Astrocyte of the cerebellum (primary cell): ENCODE measurements around the gene WDR7.

Source experiments
- DNase-seq: peaks from one replicate; pipeline ENCODE4 v3.0.0-alpha.2; 2011; ENCODE audit warnings: low read depth
- H3K4me3 ChIP-seq: 2 replicates; pipeline ENCODE4 v1.5.1; 2011; ENCODE audit warnings: mild to moderate bottlenecking, low read depth, low read length, moderate library complexity
- in situ Hi-C: cut with HindIII; loops from 2 replicates; pipeline ENCODE4 v1.10.0; 2017; ENCODE audit warnings: low sequenced_read_pairs
- TF ChIP-seq, protein P1 (sequence below): IDR thresholded peaks from 2 replicates; pipeline ENCODE4 v1.5.1; 2012; ENCODE audit warnings: low read length, low read depth, moderate library complexity, mild to moderate bottlenecking; ENCODE audit errors: missing control alignments

Gene WDR7

DNA sequence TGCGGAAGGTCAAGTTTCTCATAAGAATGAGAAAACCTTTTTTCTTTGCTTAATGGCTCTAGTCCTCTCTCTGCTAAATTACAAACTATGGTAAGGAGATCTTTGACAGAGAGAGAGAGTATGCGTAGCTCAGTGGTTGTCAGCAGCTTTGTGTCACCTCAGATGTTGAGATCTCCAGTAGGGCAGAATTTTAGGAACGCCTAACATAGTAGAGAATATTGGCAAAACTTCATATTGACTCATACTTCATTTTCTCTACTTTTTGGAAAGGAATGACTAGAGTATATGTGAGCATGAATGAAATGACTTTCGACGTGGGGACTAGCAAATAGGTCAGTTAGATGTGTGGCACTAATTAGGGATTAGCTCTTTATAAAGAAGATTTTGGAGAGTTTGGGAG, 64.0 kb downstream of the WDR7 start:
- in situ Hi-C loops = no loop called here
- TF ChIP-seq, protein P1, sequence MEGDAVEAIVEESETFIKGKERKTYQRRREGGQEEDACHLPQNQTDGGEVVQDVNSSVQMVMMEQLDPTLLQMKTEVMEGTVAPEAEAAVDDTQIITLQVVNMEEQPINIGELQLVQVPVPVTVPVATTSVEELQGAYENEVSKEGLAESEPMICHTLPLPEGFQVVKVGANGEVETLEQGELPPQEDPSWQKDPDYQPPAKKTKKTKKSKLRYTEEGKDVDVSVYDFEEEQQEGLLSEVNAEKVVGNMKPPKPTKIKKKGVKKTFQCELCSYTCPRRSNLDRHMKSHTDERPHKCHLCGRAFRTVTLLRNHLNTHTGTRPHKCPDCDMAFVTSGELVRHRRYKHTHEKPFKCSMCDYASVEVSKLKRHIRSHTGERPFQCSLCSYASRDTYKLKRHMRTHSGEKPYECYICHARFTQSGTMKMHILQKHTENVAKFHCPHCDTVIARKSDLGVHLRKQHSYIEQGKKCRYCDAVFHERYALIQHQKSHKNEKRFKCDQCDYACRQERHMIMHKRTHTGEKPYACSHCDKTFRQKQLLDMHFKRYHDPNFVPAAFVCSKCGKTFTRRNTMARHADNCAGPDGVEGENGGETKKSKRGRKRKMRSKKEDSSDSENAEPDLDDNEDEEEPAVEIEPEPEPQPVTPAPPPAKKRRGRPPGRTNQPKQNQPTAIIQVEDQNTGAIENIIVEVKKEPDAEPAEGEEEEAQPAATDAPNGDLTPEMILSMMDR = no peak
- H3K4me3 ChIP-seq = no peak overlapping the region
- no peak for DNase-seq

DNA sequence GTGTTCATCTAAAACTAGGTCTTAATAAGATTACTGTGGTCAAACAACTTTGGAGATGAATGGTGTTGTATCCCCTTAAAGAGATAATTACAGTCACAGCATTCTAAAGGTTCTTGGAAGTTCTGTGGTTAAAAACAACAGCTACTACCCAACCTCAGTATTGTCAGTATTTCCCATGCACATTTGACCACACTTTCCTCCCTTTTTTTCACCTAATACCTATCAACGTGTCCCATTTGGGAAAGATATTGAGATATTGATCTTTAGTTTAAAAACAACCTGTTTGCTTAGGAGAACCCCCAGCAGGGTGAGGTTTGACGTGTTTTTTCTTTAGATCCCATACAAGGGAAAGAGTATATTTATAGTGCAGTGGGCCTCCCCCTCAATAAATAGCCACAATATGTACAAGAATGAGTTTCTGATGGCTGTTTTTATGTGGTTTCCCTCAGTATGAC, 65.6 kb downstream of the WDR7 start:
- no peak for DNase-seq
- TF ChIP-seq, protein P1 = no peak
- H3K4me3 ChIP-seq = no peak overlapping the region
- in situ Hi-C loops = no loop called here

DNA sequence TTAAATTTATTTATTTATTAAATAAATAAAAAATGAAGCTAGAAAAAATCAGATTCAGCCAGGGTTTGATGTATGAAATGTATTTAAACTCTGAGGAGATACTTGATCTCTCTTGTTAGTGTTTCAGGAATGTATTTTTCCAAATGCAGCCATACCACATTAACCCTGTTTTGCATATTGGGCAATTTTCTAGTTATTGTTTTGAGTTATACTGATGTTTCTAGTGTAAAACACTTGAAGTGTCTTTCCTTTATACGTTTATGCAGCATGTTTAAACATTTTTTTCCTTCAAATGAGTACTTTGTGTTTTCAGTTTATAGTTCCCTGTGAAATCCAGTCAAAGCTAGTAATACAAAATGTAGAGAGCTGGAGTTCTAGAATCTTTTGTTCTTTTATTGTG, 69.9 kb downstream of the WDR7 start:
- H3K4me3 ChIP-seq = no peak overlapping the region
- in situ Hi-C loops = no loop called here
- DNase-seq = no peak
- TF ChIP-seq, protein P1 = no peak

DNA sequence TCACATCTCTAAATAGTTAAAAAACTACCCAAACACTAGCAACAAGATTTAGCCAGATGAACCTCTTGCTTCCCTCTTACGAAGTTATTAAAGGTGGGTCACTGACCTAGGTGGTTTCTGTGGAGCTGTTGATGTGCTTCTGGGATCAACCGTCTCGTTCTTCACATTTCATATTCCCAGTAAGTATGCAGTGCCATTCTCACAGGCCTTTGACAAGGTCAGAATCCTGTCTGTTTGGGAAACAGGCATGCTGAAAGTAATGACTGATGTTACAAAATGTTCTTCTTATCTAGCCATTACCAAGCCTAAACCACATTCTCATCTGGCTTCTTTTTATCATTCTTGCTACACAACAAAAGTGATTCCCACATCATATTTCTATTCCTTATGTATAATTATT, 70.3 kb downstream of the WDR7 start:
- DNase-seq = no peak
- in situ Hi-C loops = no loop called here
- no peak overlapping the region for H3K4me3 ChIP-seq
- TF ChIP-seq, protein P1 = no peak

DNA sequence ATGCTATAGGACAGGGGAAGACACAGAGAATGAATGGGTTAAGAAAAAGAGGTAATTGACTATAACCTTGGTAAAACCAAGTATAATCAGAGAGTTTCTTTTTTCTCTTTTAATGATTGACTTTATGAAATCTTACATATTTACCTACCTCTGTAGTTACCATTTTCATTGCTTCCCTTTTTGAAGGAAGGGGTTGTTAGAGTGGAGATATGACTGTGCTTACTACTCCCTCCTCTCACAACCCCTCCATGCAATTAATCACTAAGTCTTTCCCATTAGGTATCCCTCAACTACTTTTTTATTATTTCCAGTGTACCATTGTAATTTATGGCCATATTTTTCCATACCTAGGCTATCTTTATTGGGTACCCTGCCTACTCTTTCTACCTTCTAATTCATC, 71.4 kb downstream of the WDR7 start:
- in situ Hi-C loops = no loop called here
- no peak overlapping the region for H3K4me3 ChIP-seq
- TF ChIP-seq, protein P1 = no peak
- no peak for DNase-seq

DNA sequence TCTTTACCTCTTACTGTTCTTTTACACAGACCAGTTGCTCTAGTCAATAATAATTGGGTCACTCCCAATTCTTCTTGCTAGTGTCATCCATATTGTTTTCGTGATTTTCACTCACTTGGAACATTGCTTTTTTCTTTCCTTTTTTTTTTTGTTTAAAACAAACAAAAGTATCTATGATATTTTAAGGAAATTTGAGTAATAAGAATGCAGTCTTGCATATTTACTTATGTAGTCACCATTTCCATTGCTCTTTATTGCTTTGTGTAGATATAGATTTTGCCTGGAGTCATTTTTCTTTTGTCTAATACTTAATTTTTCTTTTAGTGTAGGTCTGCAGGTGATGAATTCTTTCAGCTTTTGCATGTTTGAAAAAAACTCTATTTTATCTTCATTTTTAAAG, 71.9 kb downstream of the WDR7 start:
- no peak for DNase-seq
- no peak overlapping the region for H3K4me3 ChIP-seq
- TF ChIP-seq, protein P1 = no peak
- in situ Hi-C loops = no loop called here

DNA sequence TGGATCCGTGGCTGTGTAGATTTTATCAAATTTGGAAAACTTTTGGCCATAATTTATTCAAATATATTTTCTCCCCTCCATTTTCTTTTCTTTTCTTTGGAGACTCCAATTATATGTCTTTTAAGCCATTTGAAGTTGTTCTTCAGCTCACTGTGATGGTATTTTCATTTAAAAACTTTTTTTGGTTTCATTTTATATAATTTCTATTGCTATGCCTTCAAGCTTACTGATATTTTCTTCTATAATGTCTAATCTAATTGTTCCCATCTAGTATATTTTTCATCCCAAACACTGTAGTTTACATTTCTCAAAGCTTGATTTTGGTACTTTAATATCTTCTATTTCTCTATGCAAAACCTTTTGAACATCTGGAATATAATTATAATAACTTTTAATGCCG, 72.5 kb downstream of the WDR7 start:
- no peak overlapping the region for H3K4me3 ChIP-seq
- TF ChIP-seq, protein P1 = no peak
- no peak for DNase-seq
- in situ Hi-C loops = no loop called here
